GM13977 (cell line): ENCODE results near the gene DBNDD2.

ENCODE experiments used
- DNase-seq: peaks from one replicate; pipeline ENCODE4 v3.0.0; 2012; ENCODE audit warnings: low spot score
- in situ Hi-C: fragments of 300-500 bp; cut with MboI; formaldehyde crosslinking; loops from one replicate; pipeline ENCODE4 v1.12.0; 2022; ENCODE audit warnings: low sequenced_read_pairs, low pct_unique_long_range_greater_than_20kb, mixed read lengths, inconsistent platforms; ENCODE audit not compliant: unreplicated experiment
- TF ChIP-seq, protein P1 (sequence below): IDR thresholded peaks from 2 replicates; pipeline ENCODE4 v1.5.1; 2012; ENCODE audit warnings: mild to moderate bottlenecking, control low read depth; ENCODE audit not compliant: insufficient read depth; ENCODE audit errors: extremely low read depth, missing control alignments

Gene DBNDD2

DNA sequence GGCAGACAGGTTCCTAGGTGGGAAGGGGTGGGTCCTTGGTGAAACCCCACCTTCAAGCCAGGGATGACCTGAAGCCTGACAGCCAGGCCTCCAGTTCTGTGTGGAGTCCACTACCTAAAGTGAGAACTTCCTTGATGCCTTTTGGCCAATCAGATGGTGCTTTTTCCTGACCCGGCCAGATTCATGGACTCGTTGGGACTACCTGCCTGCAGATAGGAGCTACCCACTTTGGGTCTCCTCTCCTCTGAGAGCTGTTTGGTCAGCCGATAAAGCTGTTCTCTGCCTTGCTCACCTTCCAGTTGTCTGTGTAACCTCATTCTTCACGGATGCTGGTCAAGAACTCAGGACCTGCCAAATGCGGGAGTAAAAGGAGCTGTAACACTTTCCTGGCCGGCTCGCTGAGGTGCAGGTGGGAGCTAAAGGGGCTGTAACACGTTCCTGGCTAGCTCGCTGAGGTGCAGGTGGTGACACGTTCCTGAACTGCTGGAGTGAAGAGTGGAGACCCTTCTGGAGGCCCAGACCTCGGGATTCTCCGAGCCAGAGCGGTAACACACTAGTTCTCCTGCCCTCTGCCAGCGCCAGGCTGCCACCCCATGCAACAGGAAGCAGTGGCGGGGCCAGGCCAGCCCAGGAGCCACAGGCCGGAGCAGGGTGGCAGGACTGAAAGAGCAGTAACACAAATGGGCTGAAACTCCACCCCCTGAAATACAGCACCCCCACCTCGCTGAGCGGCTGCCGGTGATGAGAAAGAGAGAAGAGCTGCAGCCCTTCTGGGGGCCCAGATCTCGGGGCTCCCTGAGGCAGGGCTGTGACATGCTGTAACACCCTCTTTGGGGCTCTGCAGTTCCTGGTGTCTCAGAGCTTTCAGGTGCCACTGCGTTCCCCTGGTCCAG, 13.6 kb upstream of the DBNDD2 start:
- TF ChIP-seq, protein P1, sequence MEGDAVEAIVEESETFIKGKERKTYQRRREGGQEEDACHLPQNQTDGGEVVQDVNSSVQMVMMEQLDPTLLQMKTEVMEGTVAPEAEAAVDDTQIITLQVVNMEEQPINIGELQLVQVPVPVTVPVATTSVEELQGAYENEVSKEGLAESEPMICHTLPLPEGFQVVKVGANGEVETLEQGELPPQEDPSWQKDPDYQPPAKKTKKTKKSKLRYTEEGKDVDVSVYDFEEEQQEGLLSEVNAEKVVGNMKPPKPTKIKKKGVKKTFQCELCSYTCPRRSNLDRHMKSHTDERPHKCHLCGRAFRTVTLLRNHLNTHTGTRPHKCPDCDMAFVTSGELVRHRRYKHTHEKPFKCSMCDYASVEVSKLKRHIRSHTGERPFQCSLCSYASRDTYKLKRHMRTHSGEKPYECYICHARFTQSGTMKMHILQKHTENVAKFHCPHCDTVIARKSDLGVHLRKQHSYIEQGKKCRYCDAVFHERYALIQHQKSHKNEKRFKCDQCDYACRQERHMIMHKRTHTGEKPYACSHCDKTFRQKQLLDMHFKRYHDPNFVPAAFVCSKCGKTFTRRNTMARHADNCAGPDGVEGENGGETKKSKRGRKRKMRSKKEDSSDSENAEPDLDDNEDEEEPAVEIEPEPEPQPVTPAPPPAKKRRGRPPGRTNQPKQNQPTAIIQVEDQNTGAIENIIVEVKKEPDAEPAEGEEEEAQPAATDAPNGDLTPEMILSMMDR: no peak
- no peak for DNase-seq
- in situ Hi-C loops: no loop called here

DNA sequence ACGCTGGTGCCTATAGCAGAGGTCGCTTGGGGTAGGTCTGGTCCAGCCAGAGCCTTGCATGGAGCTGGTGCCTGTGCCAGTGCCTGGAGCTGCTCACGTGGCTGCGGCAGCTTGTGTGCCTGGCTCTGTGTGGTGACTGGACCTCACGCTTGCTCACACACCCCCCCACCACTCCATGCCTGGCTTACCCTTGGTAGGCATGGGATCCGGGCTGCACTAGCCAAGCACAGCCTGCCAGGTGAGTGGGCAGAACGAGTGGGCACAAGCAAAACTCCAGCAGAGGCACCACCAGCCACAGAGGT, 13.0 kb upstream of the DBNDD2 start:
- no peak for DNase-seq
- TF ChIP-seq, protein P1: no peak
- in situ Hi-C loops: no loop called here

DNA sequence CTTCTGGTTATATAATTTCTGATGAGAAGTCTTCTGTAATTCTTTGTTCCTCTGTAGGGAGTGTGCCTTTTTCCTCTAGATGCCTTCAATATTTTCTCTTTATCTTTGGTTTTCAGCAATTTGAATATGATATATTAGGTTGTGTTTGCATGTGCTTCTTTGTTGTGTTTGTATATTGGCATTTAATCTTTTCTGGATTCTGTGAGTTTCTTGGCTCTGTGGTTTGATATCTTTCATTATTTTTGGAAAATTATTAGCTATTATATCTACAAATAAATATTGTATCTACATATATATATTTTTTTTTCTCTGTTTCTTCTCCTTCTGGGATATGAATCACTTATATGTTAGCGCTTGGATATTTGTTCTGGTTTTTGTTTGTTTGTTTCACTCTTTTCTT, 9.1 kb upstream of the DBNDD2 start:
- in situ Hi-C loops: no loop called here
- no peak for DNase-seq
- TF ChIP-seq, protein P1: no peak

DNA sequence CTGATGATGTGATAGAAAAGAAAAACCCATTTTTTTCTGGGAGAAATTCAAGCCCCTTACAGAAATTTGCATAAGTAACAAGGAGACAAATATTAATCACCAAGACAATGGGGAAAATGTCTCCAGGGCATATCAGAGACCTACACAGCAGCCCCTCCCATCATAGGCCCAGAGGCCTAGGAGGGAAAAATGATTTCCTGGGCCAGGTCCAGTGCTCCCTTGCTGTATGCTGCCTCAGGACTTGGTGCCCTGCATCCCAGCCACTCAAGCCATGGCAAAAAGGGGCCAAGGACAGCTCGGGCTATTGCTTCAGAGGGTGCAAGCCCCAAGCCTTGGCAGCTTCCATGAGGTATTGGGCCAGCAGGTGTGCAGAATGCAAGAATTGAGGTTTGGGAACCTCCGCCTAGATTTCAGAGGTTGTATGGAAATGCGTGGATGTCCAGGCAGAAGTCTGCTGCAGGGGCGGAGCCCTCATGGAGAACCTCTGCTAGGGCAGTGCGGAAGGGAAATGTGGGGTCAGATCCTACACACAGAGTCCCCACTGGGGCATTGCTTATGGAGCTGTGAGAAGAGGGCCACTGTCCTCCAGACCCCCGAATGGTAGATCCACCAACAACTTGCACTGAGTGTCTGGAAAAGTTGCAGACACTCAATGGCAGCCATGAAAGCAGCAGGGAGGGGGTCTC, 7.6 kb upstream of the DBNDD2 start:
- TF ChIP-seq, protein P1: no peak
- in situ Hi-C loops: no loop called here

DNA sequence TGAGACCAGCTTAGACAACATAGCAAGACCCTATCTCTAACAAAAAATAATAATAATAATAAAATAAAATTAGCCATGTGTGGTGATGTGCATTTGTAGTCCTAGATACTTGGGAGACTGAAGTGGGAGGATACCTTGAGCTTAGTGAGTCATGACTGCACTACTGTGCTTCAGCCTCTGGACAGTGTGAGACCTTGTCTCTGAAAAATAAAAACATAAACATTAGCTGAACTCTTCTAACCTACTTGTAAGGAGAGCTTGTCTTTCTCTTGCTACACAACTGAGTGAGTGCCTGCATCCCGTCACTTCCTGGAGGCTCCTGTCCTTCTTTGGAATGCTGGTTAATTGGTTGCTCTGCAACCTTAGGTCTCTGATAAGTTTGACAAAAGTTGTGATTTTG, 5.1 kb upstream of the DBNDD2 start:
- in situ Hi-C loops: no loop called here
- TF ChIP-seq, protein P1: no peak
- DNase-seq: no peak

More for the DNA sequence above, 7.6 kb upstream of the DBNDD2 start:
- DNase-seq: no peak

DNA sequence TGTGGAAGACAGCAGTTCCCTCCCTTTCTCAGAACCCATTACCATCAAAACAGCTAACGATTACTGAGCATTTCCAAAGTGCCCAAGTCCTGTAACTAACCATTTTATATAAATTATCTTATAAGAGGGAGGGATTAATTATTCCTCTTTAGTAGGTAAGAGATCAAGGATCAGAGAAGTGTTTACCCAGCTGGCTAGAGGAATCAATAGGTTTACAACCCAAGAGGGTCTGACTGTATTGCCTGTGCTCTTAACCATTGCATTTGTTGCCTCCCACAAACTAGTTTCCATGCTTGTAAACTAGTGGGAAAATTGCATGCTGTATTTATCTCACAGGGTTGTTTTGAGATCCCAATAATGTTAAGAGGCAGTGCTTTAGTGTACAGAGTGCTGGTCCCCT, 3.7 kb upstream of the DBNDD2 start:
- in situ Hi-C loops: no loop called here
- TF ChIP-seq, protein P1: no peak
- no peak for DNase-seq
